HG03442 (cell line): Measurements from ENCODE around the gene TAS1R3.

ENCODE experiments used
- ATAC-seq: cut with Tn5 transposase; IDR thresholded peaks from one replicate; pipeline ENCODE4 v1.9.1; 2021; ENCODE audit warnings: mild to moderate bottlenecking, moderate library complexity; ENCODE audit not compliant: unreplicated experiment

The TAS1R3 gene

GRCh38 chr1:1335792-1336248 lies 4.7 kb downstream of the TAS1R3 start:
- ATAC-seq = no peak

- no peak for ATAC-seq
Measured at GRCh38 chr1:1336446-1336845, 5.4 kb downstream of the TAS1R3 start.

- ATAC-seq = no peak
Measured at GRCh38 chr1:1336931-1337792, 6.1 kb downstream of the TAS1R3 start.

GRCh38 chr1:1337793-1338147 lies 6.7 kb downstream of the TAS1R3 start:
- ATAC-seq = no peak

GRCh38 chr1:1338278-1338677 lies 7.2 kb downstream of the TAS1R3 start:
- no peak for ATAC-seq

- no peak for ATAC-seq
Measured at GRCh38 chr1:1340185-1340584, 9.1 kb downstream of the TAS1R3 start.

- no peak for ATAC-seq
Measured at GRCh38 chr1:1340791-1341548, 9.9 kb downstream of the TAS1R3 start.

- ATAC-seq = no peak
Measured at GRCh38 chr1:1341549-1342021, 10.5 kb downstream of the TAS1R3 start.

- ATAC-seq = no peak
Measured at GRCh38 chr1:1342061-1342562, 11.0 kb downstream of the TAS1R3 start.

GRCh38 chr1:1342584-1343115 lies 11.6 kb downstream of the TAS1R3 start:
- ATAC-seq = no peak

- ATAC-seq = no peak
Measured at GRCh38 chr1:1343811-1344421, 12.8 kb downstream of the TAS1R3 start.

GRCh38 chr1:1344655-1345361 lies 13.7 kb downstream of the TAS1R3 start:
- ATAC-seq = no peak

- no peak for ATAC-seq
Measured at GRCh38 chr1:1345384-1345783, 14.3 kb downstream of the TAS1R3 start.

- no peak for ATAC-seq
Measured at GRCh38 chr1:1345860-1346500, 14.9 kb downstream of the TAS1R3 start.

- ATAC-seq = no peak
Measured at GRCh38 chr1:1346501-1346890, 15.4 kb downstream of the TAS1R3 start.

GRCh38 chr1:1347026-1347595 lies 16.0 kb downstream of the TAS1R3 start:
- ATAC-seq = no peak

- no peak for ATAC-seq
Measured at GRCh38 chr1:1347663-1348419, 16.8 kb downstream of the TAS1R3 start.

GRCh38 chr1:1348420-1349255 lies 17.6 kb downstream of the TAS1R3 start:
- ATAC-seq = peak; percentile 35
